ENCODE results near the gene KIAA2012.
A peak's percentile ranks its signal among the peaks of the same experiment; 100 is the strongest.

KIAA2012 gene

DNA sequence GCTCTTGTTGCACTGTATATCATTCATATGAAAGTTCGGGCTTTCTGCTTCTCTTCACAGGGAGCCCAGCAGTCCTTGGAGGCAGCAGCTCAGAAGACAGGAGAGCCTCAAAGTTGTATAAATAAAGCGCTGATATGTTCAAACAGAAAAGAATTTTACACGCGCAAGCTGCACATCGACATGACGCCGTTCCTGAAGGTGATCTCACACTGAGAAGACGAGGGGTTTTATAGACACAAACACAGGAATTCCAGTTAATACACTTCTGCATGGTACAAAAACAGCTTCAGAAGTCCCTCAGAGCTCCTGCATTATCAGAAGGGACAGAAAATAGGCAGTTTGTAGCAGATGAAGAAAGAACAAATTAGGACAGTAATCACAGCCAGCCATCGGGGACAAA is 81.6 kb downstream of the KIAA2012 start:
- no peak for DNase-seq

DNA sequence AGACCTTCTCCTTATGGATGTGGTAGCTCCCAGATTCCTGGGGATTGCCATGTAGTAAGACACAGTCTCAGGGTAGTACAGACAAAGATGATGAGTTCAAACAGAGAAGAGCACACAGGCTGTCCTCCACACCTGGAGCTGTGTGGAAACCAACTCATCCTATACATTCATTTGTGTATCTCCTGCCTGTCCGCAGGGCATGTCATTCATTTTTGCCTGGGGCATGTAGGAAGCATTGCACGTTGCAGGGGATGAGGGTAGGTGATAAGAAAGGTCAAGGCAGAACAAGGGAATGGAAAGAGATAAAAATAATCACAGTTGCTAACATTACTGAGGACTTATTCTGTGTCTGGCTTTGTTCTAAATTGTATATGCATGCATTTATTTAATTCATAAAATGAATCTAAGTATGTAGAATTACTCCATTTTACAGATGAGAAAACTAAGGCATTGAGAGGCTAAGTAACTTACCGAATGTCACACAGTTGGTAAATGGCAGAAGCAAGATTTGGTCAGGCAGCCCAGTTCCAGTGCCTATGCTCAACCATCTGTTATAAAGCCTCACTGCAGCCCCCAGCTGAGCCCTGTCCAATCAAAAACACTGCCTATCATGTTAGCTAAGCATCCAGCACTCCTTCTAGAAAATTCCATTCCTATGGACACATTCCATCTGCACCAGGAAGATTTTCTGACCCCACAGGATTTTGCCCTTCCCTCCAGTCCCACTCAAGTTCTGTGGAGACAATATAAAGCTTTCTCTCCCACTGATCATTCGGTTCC is 84.3 kb downstream of the KIAA2012 start:
- no peak for DNase-seq

- DNase-seq: no peak
Observed at GRCh38 chr2:202158796-202159195, 85.7 kb downstream of the KIAA2012 start.

- DNase-seq: no peak
Observed at GRCh38 chr2:202161151-202161835, 88.2 kb downstream of the KIAA2012 start.

DNA sequence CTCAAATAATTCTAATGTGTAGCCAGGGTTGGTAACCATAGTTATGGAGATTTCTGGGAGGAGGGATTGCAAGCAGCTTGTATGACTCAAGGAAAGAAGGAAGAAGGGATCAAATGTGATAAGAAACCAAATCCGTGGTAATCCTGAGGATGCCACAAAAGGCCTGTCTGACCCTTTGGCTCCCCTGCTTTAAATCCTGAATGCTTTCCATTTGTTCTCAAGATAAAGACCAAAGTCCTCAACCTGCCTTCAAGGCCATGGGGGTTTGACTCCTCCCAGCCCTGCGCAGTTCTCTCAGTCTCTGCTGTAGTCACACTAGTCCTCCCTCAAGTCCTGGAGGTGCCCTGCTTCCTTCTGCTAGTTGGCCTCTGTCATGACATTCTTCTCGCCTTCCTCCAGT is 91.4 kb downstream of the KIAA2012 start:
- DNase-seq: peak; percentile 55

GRCh38 chr2:202165208-202165607 is 92.2 kb downstream of the KIAA2012 start:
- DNase-seq: no peak

DNA sequence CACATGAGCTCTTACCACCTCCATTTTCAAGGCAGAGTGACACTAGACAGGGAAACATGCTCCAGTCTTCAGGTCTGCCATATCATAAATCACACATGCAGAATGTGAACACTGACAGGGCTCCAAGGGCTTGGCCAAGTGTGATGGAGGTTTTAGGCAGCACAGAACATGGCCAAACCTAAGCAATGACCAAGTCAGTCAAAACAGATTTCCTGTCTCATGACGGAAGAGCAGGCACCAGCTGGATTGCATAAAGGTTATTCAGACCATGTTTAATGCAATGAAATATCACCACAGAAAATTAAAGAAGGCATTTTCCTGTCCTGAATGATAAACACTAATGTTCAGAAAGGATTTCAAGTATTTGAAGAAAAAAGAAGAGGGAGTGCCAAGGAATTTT is 92.9 kb downstream of the KIAA2012 start:
- no peak for DNase-seq

DNA sequence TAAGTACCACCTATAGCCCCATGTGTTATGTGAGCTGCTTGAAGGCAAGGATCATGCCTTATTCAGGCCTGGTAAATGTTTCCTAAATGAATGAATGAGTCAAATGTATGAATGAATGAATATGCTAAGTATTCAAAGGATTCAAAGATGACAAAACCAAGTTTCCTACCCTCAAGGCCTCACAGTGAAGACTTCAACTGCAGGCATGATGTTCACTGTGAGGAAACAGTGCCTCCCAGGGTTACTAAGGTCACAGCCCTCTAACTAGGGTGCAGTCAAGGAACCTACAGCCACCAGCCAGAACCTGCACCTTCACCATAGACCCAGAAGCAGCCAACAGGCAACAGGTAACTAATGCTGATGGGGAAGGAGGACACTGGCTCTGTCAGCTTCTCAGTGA is 96.1 kb downstream of the KIAA2012 start:
- no peak for DNase-seq

GRCh38 chr2:202169832-202170424 is 96.9 kb downstream of the KIAA2012 start:
- no peak for DNase-seq

DNA sequence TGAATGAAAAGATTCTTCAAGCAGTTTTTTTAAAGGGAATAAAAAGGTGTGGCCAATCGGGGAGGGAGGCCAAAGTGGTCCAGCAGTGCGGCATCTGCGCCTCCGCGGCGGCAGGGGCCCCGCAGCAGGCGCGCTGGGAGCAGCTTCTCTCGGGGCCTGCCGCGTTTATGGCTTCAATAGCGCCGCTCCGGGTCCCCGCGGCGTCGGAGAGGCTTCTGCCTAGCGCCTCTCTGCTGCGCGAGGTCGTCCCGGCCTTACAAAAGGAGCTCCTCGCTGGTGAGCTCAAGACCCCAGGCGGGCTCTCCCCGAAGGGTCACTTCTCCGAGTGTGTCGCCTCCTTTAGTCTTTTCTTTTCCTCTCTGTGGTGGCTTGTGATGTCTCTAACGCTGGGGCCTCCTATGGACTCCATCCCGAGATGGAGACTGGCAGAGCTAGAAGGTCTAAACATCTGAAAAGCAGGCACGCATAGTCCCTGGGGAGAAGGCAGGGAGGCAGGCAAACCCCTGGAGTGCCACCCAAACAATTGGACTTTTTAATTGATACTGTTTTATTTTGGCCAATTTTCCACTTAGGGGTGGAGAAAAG is 98.3 kb downstream of the KIAA2012 start:
- DNase-seq: no peak

- no peak for DNase-seq
Observed at GRCh38 chr2:202172439-202173211, 99.6 kb downstream of the KIAA2012 start.

- peak; percentile 46 for DNase-seq
Observed at GRCh38 chr2:202178346-202178958, 105.4 kb downstream of the KIAA2012 start.

GRCh38 chr2:202184557-202184956 is 111.5 kb downstream of the KIAA2012 start:
- DNase-seq: no peak

- no peak for DNase-seq
Observed at GRCh38 chr2:202185156-202185555, 112.1 kb downstream of the KIAA2012 start.

DNA sequence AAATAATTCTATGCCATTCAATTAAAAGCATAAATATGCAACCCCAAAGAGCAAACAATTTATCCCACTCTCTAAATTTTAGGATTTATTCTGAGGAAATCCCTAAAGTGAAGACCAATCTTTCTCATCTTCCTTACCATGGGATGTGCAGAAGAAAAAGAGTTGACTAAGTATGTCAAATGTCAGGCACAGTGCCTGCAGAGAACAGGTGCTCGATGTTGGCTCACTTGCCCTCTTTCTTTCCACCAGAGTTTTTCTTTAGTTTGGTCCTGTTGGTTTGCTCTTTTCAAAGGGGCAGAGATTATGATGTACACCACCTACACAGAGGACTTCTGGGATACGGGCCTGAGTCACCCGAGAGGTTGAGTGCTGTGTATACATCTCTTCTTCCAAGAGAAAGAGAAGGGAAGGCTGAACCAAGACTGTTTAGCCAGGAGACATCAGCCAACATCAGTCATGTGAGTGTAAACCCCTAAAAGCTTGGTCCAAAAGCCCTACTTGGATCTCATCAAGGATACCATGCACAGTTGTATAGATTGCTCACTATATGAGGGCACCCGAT is 113.7 kb downstream of the KIAA2012 start:
- no peak for DNase-seq

DNA sequence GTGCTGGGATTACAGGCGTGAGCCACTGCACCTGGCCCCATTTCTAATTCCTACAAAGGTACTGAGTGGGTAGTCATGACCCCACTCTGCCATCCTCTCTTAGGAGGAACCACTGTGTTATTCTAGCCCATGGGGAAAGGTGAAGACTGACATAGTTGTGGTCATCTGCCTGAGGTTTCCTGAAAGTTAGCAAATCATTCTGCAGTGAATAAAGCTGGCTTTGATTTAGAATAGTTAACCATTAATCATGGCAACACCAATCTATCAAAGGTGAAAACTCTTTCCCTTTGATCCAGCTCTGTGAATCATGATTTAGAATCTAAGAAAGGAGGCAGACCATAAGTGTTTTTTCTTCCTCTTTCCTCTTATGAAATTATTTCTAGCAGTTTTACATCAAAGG is 114.5 kb downstream of the KIAA2012 start:
- DNase-seq: no peak

GRCh38 chr2:202193305-202193704 is 120.2 kb downstream of the KIAA2012 start:
- no peak for DNase-seq

- no peak for DNase-seq
Observed at GRCh38 chr2:202193881-202194353, 120.9 kb downstream of the KIAA2012 start.

DNA sequence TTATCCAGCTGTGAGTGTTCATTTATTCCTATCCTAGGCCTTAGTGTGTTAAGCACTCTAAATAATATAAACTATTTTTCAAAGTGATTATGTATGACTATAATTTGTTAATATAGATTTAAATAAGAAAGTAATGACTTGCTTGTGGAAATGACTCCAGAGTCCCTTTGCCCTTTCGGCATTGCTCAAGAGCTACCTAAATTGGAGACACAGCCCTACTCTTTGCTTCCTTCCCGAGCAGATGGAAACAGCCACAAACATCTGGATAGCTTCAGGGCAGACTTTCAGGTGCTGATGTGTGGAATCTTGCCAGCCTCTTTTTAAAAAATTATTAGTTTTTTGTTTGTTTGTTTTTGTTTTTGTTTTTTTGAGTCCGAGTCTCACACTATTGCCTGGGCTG is 121.4 kb downstream of the KIAA2012 start:
- DNase-seq: no peak

GRCh38 chr2:202196727-202197126 is 123.7 kb downstream of the KIAA2012 start:
- DNase-seq: peak; percentile 44

DNA sequence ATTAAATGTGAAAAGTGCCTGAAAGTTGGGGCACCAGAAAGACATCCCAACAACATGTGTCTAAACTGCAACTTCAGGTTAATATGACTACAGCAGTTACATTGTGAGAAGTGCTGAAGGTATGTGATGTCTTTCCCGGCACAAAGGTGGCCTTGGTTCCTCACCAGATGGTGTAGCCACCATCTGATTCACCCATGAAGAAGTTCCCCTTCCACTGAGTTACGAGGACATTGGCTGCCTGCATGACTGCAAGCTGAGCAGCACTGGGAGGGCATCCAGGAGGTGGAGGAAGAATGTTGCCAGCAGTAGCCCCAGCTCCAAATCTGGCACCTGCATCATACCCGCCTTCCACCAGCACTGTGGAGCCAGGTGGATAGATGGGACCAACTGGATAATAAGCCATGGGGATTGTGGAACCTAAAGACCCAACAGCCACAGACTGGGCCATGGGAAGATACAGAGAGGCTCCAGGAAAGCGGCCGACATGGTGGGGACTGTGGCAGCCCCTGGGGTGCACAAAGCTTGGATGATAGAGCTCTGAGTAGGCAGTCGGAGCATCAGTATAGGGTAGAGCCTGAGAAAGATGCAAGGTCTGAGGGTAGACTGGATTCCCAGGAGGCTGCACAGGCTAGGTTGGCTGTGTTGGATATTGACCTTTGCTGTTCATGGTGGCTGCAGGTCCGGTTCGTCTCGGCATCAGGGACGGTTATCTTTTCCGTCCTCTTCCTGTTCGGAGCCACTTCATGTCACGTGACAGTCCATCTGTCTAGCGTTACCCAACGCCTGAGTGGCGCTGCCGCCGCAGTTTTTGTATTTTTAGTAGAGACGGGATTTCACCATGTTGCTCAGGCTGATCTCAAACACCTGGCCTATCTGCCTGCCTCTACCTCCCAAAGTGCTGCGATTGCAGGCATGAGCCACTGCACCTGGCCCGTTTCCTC is 128.4 kb downstream of the KIAA2012 start:
- no peak for DNase-seq
